WTC11 (cell line): ENCODE results near the gene KRTAP5-2. TPM values are rescaled to one million over a fixed set of nuclear protein-coding genes. Genes with fewer than 3 reads are reported as not detected.

Experiments
- ATAC-seq: fragments of 200-7000 bp; cut with Tn5 transposase; 2 replicates; pipeline ENCODE4 v1.10.0; 2021; ENCODE audit warnings: mild to moderate bottlenecking, moderate library complexity
- CTCF ChIA-PET: fragments of 300-600 bp; sonication (Branson Sonifier 250); formaldehyde crosslinking; loops from one replicate; lab custom pipeline; 2021; ENCODE audit warnings: antibody characterized with exemption; lab: Charles Lee
- POLR2A ChIA-PET: fragments of 350-600 bp; sonication (Branson Sonifier 250); formaldehyde crosslinking; loops from one replicate; lab custom pipeline; 2021; ENCODE audit warnings: antibody characterized with exemption; lab: Charles Lee
- DNase-seq: peaks from one replicate; pipeline ENCODE4 v3.0.0; 2021; ENCODE audit warnings: low spot score
- H3K27ac Mint-ChIP-seq: 2 replicates; pipeline ENCODE4 v1.8.0; 2021; ENCODE audit warnings: mixed read lengths
- H3K27me3 Mint-ChIP-seq: 2 replicates; pipeline ENCODE4 v1.8.0; 2021; ENCODE audit warnings: low read depth, mild to moderate bottlenecking, moderate library complexity, mixed read lengths
- H3K36me3 Mint-ChIP-seq: 2 replicates; pipeline ENCODE4 v1.8.0; 2021; ENCODE audit warnings: mixed read lengths
- H3K4me1 Mint-ChIP-seq: 2 replicates; pipeline ENCODE4 v1.8.0; 2022; ENCODE audit warnings: mixed read lengths
- H3K4me3 Mint-ChIP-seq: 2 replicates; pipeline ENCODE4 v1.8.0; 2021; ENCODE audit warnings: mild to moderate bottlenecking, moderate library complexity, mixed read lengths
- H3K9me3 Mint-ChIP-seq: 2 replicates; pipeline ENCODE4 v1.8.0; 2021; ENCODE audit warnings: mixed read lengths
- ATF2 ChIP-seq: sonication (generic); formaldehyde crosslinking; IDR thresholded peaks from 2 replicates; pipeline ENCODE4 v1.8.1; 2022; ENCODE audit warnings: low read depth, missing genetic modification reagents, borderline replicate concordance
- CREB1 ChIP-seq: sonication (generic); formaldehyde crosslinking; IDR thresholded peaks from 2 replicates; pipeline ENCODE4 v1.8.0; 2023; ENCODE audit warnings: mild to moderate bottlenecking, missing genetic modification reagents
- ETV6 ChIP-seq: sonication (generic); formaldehyde crosslinking; IDR thresholded peaks from 2 replicates; pipeline ENCODE4 v1.8.1; 2022; ENCODE audit warnings: mild to moderate bottlenecking, missing genetic modification reagents
- FOXP1 ChIP-seq: sonication (generic); formaldehyde crosslinking; IDR thresholded peaks from 2 replicates; pipeline ENCODE4 v1.8.0; 2022; ENCODE audit warnings: missing genetic modification reagents, mild to moderate bottlenecking, moderate library complexity, borderline replicate concordance
- GABPB1 ChIP-seq: sonication (generic); formaldehyde crosslinking; IDR thresholded peaks from 2 replicates; pipeline ENCODE4 v1.8.1; 2023; ENCODE audit warnings: mild to moderate bottlenecking, missing genetic modification reagents
- GTF2I ChIP-seq: fragments of 250-450 bp; sonication (Bioruptor Pico); conservative IDR thresholded peaks from 2 replicates; pipeline ENCODE4 v1.4.0; 2021; ENCODE audit warnings: mild to moderate bottlenecking
- MAX ChIP-seq: sonication (generic); formaldehyde crosslinking; IDR thresholded peaks from 2 replicates; pipeline ENCODE4 v1.8.0; 2022; ENCODE audit warnings: mild to moderate bottlenecking, missing genetic modification reagents
- NR1H2 ChIP-seq: sonication (generic); formaldehyde crosslinking; IDR thresholded peaks from 2 replicates; pipeline ENCODE4 v1.9.0; 2021; ENCODE audit warnings: mild to moderate bottlenecking, moderate library complexity, missing genetic modification reagents
- PREB ChIP-seq: sonication (generic); formaldehyde crosslinking; IDR thresholded peaks from 2 replicates; pipeline ENCODE4 v1.8.1; 2022; ENCODE audit warnings: mild to moderate bottlenecking, missing genetic modification reagents, moderate library complexity, borderline replicate concordance
- PRRX2 ChIP-seq: fragments of 250-450 bp; sonication (Bioruptor Pico); IDR thresholded peaks from 2 replicates; pipeline ENCODE4 v1.8.0; 2021; ENCODE audit warnings: mild to moderate bottlenecking
- SOX15 ChIP-seq: fragments of 250-450 bp; sonication (Bioruptor Pico); IDR thresholded peaks from 2 replicates; pipeline ENCODE4 v1.9.0; 2021; ENCODE audit warnings: mild to moderate bottlenecking
- SP1 ChIP-seq: sonication (generic); formaldehyde crosslinking; conservative IDR thresholded peaks from 2 replicates; pipeline ENCODE4 v1.8.1; 2022; ENCODE audit warnings: missing genetic modification reagents
- TCF7 ChIP-seq: sonication (generic); formaldehyde crosslinking; IDR thresholded peaks from 2 replicates; pipeline ENCODE4 v1.8.0; 2022; ENCODE audit warnings: mild to moderate bottlenecking, low read depth, missing genetic modification reagents, moderate library complexity
- TEAD1 ChIP-seq: sonication (generic); formaldehyde crosslinking; IDR thresholded peaks from 2 replicates; pipeline ENCODE4 v1.8.0; 2022; ENCODE audit warnings: mild to moderate bottlenecking, missing genetic modification reagents
- TEAD4 ChIP-seq: sonication (generic); formaldehyde crosslinking; IDR thresholded peaks from 2 replicates; pipeline ENCODE4 v1.8.0; 2022; ENCODE audit warnings: mild to moderate bottlenecking, missing genetic modification reagents
- ZBTB43 ChIP-seq: sonication (generic); formaldehyde crosslinking; IDR thresholded peaks from 2 replicates; pipeline ENCODE4 v1.8.1; 2023; ENCODE audit warnings: mild to moderate bottlenecking, missing genetic modification reagents
- ZNF671 ChIP-seq: fragments of 250-450 bp; sonication (Bioruptor Pico); IDR thresholded peaks from 2 replicates; pipeline ENCODE4 v1.8.0; 2021; ENCODE audit warnings: mild to moderate bottlenecking
- ZSCAN18 ChIP-seq: fragments of 250-450 bp; sonication (Bioruptor Pico); IDR thresholded peaks from 2 replicates; pipeline ENCODE4 v2.1.2; 2022; ENCODE audit warnings: mild to moderate bottlenecking, moderate library complexity
- total RNA-seq: library from RNA; stranded (reverse); gene quantifications from 3 replicates; pipeline ENCODE4 v1.2.3, GENCODE V29; 2021
- TF ChIP-seq, protein P1 (sequence below): sonication (generic); formaldehyde crosslinking; IDR thresholded peaks from 2 replicates; pipeline ENCODE4 v1.8.0; 2022; ENCODE audit warnings: mild to moderate bottlenecking, missing genetic modification reagents
- TF ChIP-seq, protein P2 (sequence below): sonication (generic); formaldehyde crosslinking; IDR thresholded peaks from 2 replicates; pipeline ENCODE4 v1.8.1; 2023; ENCODE audit warnings: mild to moderate bottlenecking, moderate library complexity, missing genetic modification reagents
- TF ChIP-seq, protein P3 (sequence below): sonication (generic); formaldehyde crosslinking; IDR thresholded peaks from 2 replicates; pipeline ENCODE4 v1.8.0; 2022; ENCODE audit warnings: missing genetic modification reagents
- TF ChIP-seq, protein P4 (sequence below): fragments of 250-450 bp; sonication (Bioruptor Pico); IDR thresholded peaks from 2 replicates; pipeline ENCODE4 v1.9.0; 2021; ENCODE audit warnings: moderate library complexity, mild to moderate bottlenecking, inconsistent platforms, borderline replicate concordance
- TF ChIP-seq, protein P5 (sequence below): fragments of 250-450 bp; sonication (Bioruptor Pico); IDR thresholded peaks from 2 replicates; pipeline ENCODE4 v1.8.0; 2021; ENCODE audit warnings: mild to moderate bottlenecking

The KRTAP5-2 gene
- total RNA-seq, 1 experiment from 2014 or later, result not detected

- H3K4me3 Mint-ChIP-seq, result no peak overlapping the region
- peak; percentile 82 for DNase-seq
- H3K27me3 Mint-ChIP-seq, result peaks cover 78% of the 10 kb centered on the region
- H3K27ac Mint-ChIP-seq, result no peak overlapping the region
- ATAC-seq, result peak; percentile 90
- ChIA-PET POLR2A (interaction anchor here (0.7 kb wide), 1 partner anchor 27 kb away, joined by 3 read pairs; no protein-coding TSS in a partner anchor), CTCF (interaction anchor here (0.6 to 9.0 kb wide), 9 partner anchors 10 to 99 kb away, joined by 3 to 167 read pairs (median 4); no protein-coding TSS in a partner anchor)
- no peaks in the 10 kb centered on the region for H3K9me3 Mint-ChIP-seq
- H3K4me1 Mint-ChIP-seq, result peaks cover 21% of the 10 kb centered on the region
- no peaks in the 10 kb centered on the region for H3K36me3 Mint-ChIP-seq
- TF ChIP-seq GTF2I, result 0 out of 2 replicates have a peak, but pooled peaks have one; percentile 10
- TF ChIP-seq PRRX2, result no peak
- no peak for TF ChIP-seq SOX15 (CRISPR knock-in tag)
- TF ChIP-seq, protein P1, sequence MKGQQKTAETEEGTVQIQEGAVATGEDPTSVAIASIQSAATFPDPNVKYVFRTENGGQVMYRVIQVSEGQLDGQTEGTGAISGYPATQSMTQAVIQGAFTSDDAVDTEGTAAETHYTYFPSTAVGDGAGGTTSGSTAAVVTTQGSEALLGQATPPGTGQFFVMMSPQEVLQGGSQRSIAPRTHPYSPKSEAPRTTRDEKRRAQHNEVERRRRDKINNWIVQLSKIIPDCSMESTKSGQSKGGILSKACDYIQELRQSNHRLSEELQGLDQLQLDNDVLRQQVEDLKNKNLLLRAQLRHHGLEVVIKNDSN (CRISPR knock-in tag), result no peak
- TF ChIP-seq, protein P2, sequence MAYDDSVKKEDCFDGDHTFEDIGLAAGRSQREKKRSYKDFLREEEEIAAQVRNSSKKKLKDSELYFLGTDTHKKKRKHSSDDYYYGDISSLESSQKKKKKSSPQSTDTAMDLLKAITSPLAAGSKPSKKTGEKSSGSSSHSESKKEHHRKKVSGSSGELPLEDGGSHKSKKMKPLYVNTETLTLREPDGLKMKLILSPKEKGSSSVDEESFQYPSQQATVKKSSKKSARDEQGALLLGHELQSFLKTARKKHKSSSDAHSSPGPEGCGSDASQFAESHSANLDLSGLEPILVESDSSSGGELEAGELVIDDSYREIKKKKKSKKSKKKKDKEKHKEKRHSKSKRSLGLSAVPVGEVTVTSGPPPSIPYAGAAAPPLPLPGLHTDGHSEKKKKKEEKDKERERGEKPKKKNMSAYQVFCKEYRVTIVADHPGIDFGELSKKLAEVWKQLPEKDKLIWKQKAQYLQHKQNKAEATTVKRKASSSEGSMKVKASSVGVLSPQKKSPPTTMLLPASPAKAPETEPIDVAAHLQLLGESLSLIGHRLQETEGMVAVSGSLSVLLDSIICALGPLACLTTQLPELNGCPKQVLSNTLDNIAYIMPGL, result no peak
- TF ChIP-seq FOXP1, result no peak
- TF ChIP-seq, protein P3, sequence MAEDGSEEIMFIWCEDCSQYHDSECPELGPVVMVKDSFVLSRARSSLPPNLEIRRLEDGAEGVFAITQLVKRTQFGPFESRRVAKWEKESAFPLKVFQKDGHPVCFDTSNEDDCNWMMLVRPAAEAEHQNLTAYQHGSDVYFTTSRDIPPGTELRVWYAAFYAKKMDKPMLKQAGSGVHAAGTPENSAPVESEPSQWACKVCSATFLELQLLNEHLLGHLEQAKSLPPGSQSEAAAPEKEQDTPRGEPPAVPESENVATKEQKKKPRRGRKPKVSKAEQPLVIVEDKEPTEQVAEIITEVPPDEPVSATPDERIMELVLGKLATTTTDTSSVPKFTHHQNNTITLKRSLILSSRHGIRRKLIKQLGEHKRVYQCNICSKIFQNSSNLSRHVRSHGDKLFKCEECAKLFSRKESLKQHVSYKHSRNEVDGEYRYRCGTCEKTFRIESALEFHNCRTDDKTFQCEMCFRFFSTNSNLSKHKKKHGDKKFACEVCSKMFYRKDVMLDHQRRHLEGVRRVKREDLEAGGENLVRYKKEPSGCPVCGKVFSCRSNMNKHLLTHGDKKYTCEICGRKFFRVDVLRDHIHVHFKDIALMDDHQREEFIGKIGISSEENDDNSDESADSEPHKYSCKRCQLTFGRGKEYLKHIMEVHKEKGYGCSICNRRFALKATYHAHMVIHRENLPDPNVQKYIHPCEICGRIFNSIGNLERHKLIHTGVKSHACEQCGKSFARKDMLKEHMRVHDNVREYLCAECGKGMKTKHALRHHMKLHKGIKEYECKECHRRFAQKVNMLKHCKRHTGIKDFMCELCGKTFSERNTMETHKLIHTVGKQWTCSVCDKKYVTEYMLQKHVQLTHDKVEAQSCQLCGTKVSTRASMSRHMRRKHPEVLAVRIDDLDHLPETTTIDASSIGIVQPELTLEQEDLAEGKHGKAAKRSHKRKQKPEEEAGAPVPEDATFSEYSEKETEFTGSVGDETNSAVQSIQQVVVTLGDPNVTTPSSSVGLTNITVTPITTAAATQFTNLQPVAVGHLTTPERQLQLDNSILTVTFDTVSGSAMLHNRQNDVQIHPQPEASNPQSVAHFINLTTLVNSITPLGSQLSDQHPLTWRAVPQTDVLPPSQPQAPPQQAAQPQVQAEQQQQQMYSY (CRISPR knock-in tag), result no peak
- TF ChIP-seq, protein P4, sequence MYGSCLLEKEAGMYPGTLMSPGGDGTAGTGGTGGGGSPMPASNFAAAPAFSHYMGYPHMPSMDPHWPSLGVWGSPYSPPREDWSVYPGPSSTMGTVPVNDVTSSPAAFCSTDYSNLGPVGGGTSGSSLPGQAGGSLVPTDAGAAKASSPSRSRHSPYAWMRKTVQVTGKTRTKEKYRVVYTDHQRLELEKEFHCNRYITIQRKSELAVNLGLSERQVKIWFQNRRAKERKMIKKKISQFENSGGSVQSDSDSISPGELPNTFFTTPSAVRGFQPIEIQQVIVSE (CRISPR knock-in tag), result no peak
- no peak for TF ChIP-seq ETV6 (CRISPR knock-in tag)
- TF ChIP-seq TCF7 (CRISPR knock-in tag), result no peak
- no peak for TF ChIP-seq NR1H2 (CRISPR knock-in tag)
- no peak for TF ChIP-seq ZBTB43 (CRISPR knock-in tag)
- TF ChIP-seq TEAD4, result no peak
- TF ChIP-seq ZSCAN18 (CRISPR knock-in tag), result no peak
- no peak for TF ChIP-seq MAX (CRISPR knock-in tag)
- TF ChIP-seq SP1 (CRISPR knock-in tag), result 0 out of 2 replicates have a peak, but pooled peaks have one; percentile 18
- TF ChIP-seq, protein P5, sequence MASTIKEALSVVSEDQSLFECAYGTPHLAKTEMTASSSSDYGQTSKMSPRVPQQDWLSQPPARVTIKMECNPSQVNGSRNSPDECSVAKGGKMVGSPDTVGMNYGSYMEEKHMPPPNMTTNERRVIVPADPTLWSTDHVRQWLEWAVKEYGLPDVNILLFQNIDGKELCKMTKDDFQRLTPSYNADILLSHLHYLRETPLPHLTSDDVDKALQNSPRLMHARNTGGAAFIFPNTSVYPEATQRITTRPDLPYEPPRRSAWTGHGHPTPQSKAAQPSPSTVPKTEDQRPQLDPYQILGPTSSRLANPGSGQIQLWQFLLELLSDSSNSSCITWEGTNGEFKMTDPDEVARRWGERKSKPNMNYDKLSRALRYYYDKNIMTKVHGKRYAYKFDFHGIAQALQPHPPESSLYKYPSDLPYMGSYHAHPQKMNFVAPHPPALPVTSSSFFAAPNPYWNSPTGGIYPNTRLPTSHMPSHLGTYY, result no peak
- TF ChIP-seq TEAD1, result no peak
- no peak for TF ChIP-seq CREB1 (CRISPR knock-in tag)
- no peak for TF ChIP-seq ATF2 (CRISPR knock-in tag)
- no peak for TF ChIP-seq PREB
- no peak for TF ChIP-seq GABPB1 (CRISPR knock-in tag)
- TF ChIP-seq ZNF671 (CRISPR knock-in tag), result no peak
These were observed 44.1 kb downstream of the KRTAP5-2 start for GRCh38 chr11:1553808-1554594.
